Activated T-cell treated with anti-CD3 and anti-CD28 coated beads, Interleukin-2, amount 50 U/mL, for 48 hours (primary cell): ENCODE data around the gene OCA2.
A peak's percentile ranks its signal among the peaks of the same experiment; 100 is the strongest.
"Not testable (repeated sequence)": the region's sequence is repeated elsewhere in the genome, so short reads cannot be mapped to it uniquely, and the experiment has no call there.

ENCODE experiments used
- DNase-seq, 2 experiments: peaks; one replicate each; pipeline ENCODE4 v3.0.0-alpha.2; 2020

OCA2 gene

DNA sequence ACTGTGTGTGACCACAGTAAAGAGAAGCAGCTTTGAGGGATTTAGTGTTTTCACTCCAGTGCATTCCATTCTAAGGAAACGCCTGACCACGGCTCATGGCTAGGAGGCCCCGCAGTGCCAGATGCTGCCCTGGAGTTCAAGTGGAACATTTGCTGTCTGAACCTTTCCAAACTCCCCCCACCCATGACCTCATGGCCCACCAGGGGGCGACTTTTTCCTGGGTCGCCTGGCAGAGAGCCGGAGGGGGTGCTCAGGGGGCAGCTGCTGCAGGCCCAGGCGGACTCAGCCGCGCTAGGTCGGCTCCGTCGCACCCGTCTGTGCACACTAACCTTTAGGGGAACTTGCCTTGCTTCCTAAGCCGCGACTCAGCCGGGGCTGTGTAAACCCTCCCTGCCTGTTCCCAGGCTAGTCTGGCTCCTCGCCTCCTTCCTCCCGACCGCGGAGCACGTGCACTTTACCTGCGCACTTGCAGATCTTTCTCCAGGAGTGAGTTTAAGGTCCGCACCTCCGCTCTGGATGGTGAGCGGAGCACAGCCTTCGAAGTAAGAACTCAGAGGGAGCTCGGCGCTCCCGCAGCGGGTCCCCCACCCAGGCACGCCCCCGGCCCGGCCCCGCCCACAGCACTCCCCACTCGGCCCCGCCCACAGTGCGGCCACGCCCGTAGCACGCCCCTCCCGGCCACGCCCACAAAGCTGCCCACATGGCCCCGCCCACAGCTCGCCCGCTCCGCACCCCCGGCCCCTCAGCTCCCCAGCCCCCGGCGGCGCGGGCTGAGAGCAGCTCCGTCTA lies at the start of gene OCA2:
Gene OCA2 (minus strand): TSS at position 550 of the 789 bp plus-strand sequence. CDS start 17,441 bp downstream, outside the sequence.
- DNase-seq, result peak; percentile 75

DNA sequence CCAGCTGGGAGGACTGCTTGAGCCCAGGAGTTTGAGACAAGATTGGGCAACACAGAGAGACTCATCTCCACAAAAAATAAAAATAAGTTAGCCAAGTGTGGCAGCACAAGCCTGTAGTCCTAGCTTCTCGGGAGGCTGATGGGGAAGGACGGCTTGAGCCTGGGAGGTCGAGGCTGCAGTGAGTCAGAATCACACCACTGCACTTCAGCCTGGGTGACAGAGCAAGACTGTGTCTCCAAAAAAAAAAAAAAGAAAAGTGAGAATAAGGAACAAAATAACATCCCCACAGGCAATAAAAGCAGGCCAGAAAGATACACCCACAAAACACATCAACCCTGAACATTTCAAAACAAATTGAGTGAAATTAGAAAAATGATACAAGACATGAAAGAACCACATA lies 48.7 kb upstream of the OCA2 start:
- DNase-seq, result no peak

DNA sequence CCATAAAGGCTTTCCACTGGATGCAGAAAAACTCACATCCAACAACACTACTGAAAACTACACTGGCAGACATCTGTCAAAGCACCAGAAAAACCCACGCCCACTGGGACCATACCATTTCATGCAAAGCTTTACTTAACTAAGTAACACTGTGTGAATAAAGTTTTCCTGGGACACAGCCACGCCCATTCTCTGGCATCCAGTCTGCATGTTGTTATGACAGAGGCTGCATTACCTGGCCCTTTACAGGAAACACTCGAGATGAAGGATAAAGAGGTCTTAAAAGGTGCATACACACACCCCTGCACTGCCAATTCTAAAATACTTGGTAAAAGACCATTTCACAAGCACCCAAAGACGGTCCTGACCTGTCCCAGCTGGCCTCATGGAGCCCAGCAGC lies 46.3 kb upstream of the OCA2 start:
- DNase-seq, result not testable (repeated sequence)

DNA sequence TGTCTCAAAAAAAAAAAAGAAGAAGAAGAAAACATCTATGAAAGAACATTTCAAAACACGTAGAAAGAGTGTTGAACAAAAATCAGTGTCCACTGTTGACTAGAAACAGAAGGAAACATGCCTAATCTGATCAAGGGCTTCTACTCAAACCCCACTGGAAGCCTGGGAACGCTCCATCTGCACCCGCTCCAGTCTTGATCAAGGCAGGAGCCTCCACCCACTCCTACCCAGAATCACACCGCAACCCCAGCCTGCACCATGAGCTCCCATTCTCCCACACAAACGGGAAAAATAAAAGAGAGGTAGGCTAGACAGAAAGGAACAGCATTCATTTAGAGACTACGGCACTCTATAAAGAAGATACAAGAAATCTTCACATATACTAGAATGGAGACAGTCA lies 40.9 kb upstream of the OCA2 start:
- DNase-seq, result no peak

DNA sequence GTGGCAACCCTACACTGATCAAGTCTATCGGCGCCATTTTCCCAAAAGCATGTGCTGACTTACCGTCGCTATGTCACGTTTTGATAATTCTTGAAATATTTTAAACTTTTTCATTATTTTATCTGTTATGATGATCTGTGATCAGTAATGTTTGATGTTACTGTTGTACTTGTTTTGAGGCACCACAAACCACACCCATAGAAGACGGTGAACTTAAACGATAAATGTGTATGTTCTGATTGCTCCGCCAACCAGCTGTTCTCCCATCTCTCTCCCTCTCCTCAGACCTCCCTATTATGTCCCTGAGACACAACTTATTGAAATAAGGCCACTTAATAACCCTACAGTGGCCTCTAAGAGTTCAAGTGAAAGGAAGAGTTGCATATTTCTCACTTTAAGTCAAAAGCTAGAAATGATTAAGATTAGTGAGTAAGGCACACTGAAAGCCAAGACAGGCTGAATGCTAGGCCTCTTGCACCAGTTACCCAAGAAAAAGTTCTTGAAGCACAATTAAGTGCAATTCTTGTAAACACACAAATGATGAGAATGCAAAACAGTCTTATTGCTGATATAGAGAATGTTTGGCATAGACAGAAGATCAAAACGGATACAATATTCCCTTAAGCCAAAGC lies 38.4 kb upstream of the OCA2 start:
- DNase-seq, result not testable (repeated sequence)

DNA sequence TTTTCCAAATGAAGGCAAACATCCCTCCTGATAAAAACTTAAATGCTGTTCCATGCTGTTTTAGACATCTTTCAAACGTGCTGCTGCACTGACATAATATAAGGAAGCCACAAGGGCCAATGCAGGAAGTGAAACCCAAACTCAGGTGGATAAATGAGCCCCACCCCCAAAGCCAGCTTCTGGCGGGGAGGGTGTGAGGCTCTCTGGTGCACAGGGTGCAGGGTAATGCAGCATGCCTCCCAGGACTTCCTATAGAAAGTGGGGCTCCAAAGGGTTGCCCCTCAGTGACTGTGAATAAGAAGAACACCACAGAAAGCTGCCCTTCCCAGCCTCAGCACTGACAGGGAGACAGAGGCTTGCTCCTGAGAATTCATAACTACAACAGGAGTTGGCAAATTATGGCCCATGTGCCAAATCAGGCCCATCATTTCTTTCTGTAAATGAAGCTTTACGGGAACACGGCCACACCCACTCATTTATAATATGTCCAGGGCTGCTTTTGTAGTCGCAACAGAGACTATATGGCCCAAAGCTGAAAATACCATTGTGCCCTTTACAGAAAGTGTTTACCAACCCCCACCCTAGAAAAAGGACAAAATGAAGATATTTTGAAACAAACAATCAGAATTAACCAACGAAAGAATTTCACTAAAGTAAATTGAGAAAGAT lies 37.3 kb upstream of the OCA2 start:
- DNase-seq, result peak; percentile 29 to 31

DNA sequence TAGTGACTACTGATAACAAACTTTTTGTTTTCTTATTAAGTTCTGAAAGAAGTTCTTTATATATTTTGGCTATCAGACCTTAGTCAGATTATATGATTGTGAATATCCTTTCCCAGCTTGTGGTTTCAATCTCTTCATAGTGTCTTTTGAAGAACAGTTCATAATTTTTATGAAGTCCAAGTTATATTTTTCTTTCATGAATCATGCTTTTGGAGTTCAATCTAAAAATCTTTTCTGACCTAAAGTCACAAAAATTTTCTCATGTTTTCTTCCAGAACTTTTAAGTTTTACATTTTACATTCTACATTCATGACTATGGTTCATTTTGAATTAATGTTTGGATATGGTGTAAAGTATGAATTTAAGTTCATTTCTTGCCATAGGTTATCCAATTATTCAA lies 34.2 kb upstream of the OCA2 start:
- DNase-seq, result no peak

DNA sequence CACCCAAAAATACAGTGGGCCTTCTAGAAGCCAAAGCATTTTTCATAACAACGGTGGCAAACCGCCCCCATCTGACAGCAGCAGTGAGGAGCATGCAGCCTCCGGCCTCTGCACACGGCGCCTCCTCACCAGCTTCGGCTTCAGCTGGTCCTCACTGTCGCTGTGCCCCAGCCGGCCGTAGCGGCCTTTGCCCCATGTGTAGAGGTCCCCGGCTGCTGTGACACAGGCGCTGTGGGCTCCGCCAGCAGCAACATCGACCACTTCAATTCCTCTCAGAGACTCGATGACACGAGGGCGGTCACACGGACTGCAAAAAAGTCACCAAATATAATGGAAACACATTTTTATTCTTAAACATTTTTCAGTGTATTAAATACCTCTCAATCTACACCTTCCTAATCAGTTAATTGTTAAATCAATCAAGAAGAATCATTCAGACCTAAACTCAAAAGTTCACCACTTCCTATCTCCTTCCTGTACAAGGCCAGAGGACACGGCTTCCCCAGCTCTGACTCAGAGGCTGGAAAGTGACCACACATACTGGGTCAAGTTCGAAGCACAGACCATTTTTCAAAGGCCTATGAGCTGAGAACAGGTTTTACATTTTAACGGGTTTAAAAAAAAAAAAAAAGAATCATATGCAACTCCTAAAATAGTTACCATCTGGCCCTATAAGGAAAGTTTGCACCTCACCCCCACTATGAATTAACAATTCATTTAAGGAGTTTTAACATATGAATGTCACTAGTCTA lies 33.6 kb upstream of the OCA2 start:
- no peak for DNase-seq

DNA sequence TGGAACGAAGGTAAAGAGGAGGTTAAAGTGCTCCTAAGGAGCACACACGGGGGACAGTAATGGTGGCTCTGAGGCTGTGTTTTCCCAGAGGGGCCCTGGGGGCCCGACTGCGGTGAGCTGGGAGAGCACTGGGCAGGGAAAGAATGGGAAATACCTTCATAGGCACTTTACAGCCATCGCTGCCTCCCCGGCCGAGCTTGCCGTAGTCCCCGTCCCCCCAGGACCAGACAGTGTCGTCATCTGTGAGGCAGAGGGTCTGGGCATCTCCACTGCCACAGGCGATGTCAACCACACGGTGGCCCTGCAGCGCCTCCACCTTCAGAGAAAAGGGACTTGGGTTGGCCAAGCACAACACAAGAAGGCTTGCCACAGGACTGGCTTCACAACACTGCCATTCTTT lies 32.8 kb upstream of the OCA2 start:
- no peak for DNase-seq

DNA sequence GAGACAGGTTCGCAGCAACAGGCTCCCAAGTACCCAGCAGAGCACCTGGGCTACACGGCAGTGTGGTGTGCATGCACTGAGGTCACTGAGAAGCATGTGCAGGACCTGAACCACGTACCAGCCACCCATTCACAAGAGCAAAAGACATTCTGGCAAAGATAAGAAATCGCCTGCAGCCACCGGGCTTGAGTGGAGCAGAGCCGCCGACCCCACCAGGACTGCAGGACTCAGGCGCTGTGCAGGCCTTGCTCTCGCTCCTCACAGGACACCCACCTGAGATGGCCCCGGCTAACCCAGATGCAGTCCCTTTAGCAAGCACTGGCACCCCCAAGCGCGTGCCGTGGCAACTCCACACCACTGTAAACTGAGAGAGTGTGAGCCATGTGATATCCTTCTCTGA lies 32.3 kb upstream of the OCA2 start:
- DNase-seq, result no peak

DNA sequence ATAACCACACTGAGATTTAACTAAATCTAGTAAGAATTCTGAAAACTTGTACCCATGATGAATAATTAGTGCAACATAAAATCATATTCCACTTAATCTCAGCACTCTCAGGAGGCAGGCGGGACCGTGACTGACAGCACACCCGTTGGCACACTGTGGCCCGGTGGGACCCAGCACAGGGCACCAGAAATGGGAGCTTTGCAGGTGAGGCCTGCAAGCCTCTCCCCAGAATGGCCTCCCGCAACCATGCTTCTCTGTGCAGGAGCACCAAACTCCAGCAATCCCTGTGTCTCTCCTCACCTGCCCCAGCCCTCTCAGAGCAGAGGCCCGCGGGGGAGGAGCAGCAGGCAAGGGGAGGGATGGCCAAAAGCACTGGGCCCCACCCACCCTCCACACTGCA lies 31.5 kb upstream of the OCA2 start:
- no peak for DNase-seq

DNA sequence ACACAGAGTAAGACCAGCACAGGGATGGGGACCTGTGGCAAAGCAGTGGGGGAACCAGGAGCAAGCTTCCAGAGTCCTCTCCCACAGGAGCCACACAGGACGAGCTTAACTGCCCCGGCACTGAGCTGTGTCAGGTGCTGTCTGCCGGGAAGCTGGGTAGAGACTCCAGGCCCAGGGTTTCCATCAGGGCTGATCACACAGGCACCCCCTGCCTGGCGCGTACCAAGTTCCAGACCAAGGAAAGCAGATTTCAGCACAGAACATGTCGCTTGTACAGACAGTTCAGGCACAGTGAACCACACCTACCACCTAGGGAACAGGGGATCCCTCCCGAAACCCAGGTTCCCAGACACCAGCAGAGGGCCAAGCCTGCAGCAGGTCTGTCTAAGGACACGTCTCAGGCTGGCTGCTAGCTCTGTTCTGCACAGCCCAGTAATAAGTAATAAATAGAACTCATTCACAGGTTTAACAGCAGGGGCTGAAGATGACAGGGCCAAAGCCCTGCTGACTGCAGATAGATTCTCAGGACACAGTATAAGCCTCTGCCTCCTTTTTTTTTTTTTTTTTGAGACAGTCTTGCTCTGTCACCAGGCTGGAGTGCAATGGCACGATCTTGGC lies 30.2 kb upstream of the OCA2 start:
- DNase-seq, result no peak

DNA sequence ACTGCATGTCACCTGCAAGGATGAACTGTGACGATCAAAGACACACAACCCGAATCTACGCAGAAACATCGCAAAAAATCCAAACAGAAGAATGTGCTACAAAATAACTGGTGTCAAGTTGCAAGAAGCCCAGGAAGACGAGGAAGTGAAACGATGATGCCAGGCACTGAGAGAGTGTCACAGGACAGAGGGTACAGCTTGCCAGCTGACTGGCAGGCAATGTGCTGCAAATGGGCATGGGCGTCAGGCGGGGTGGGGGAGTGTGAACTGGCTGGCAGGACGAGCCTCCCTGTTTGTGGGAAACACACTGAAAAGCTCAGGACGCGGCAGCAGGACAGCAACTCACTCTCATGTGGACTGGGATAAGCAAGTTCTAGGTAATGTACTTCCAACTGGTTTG lies 28.9 kb upstream of the OCA2 start:
- no peak for DNase-seq

DNA sequence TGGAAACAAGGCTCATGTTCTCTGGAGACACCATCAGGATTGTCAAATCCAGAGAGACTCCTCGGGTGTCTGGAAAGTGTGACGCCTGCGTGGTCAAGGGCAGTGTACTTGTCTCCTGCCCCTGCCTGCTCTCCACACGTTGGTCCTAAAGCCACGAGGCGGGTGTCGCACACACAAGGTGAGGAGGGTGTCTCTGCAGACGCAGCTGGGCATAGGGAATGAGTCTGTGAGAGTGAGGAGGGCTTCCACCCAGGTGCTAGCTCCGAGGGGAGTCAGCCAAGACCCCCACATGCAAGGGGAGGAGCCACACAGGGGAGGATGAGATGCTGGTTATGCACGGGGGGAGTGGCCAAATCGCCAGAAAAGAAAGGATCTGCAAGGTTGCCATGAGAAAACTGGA lies 27.9 kb upstream of the OCA2 start:
- DNase-seq, result no peak

DNA sequence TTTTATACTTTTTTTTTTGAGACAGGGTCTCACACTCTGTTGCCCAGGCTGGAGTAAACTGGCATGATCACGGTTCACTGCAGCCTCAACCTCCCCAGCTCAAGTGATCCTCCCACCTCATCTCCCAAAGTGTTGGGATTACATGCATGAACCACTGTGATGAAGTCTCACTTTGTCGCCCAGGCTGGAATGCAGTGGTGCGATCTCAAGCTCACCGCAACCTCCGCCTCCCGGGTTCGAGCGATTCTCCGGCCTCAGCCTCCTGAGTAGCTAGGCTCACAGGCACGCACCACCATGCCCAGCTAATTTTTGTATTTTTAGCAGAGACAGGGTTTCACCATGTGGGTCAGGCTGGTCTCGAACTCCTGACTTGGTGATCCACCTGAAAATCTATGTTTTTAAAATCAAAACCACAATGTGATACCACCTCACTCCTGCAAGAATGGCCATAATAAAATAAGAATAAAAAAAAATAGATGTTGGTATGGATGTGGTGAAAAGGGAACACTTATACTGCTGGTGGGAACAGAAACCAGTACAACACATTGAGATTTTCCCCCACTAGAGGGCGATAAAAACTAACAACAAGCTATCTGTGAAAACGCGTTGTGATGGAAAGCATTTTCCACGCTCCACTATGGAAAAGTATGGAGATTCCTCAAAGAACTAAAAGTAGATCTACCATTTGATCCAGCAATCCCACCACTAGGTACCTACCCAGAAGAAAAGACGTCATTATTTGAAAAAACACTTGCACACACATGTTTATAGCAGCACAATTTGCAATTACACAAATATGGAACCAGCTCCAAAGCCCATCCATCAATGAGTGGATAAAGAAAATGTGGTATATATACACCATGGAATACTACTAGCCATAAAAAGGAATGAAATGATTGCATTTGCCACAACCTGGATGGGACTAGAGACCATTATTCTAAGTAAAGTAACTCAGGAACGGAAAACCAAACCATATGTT lies 26.8 kb upstream of the OCA2 start:
- no peak for DNase-seq

DNA sequence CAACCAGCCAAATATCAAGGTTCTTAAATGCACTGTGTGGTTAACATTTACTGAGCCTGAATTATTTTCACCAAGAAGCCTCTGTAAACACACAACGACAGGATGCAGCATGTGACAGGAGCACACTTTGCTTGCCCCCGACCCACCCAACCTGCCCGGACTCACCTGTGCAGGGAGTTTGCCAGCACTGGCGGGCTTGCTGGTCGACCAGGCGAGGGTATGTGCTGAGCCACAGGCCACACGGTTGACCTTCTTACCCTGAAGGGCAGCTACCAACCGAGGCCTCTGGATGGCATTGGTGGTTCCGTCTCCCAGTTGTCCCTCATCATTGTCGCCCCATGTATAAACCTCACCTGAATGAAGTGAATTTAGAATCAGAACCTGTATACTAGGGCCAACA lies 25.7 kb upstream of the OCA2 start:
- no peak for DNase-seq

DNA sequence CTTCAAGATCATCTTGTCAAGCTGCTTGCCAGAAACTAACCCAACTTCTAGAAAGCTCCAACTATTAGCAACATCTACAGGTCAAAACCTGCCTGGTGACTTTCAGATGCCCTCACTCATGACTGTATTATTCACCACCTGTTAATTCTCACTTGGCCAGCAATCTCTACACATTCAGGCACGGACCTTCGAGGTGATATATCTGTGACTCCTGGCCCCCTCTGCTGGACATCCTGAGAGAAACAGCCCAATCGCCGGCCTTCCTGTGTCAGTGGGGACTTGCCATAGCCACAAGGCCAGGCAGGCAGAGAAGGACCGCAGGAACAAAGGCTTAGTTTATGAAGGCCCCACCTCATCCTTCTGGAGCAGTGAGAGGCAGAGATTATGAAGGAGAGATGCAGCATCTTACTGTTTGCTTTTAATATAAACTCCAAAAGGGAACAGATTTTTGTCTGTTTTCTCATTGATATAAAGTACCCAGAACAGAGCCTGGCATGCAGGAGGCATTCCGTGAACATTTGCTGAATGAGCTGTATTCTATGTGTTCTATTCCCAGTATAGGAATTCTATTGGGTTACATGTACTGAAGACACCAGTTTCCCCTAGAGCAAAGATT lies 24.4 kb upstream of the OCA2 start:
- DNase-seq, result peak; percentile 59 to 69

DNA sequence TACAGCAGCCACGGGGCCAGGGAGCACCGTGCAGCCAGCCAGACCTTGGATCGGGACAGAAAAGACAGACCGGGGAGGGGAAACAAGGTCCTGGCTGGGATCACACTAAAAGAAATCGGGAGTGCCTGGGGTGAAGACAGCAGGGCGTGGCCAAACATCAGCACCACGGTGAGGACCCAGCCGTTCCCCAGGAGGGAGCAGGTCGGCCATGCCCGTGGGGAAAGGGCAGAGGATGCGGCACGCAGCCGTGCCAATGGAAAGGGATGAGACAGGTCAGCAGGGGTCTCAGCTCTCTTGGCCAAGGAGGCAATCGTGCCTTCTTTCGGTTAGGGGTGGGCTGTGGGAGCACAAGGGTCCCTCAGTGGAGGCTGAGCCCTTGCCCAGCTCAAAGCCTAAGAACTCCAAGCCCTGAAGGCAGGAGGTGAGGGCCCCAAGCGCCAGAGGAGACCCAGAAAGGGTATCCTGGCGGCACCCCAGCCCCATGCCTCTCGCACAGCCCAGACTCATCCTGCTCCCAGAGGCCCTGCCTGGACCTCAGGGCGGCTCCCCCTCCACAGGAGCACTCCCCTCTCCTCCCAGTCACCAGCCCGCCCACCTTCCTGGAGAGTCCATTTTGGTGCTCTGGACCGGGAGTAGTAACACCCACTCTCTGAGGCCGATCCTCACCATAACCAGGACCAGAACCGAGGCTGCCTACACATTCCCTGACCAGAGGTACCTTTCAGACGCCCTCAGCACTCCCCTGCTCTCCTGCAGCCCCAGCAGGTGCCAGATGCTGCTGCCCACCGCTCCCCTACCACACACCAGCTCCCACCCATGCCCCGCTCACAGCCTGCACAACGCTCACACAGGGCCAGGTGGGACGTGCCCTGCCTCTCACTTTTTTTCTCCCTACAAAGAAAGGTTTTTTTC lies 23.2 kb upstream of the OCA2 start:
- no peak for DNase-seq

DNA sequence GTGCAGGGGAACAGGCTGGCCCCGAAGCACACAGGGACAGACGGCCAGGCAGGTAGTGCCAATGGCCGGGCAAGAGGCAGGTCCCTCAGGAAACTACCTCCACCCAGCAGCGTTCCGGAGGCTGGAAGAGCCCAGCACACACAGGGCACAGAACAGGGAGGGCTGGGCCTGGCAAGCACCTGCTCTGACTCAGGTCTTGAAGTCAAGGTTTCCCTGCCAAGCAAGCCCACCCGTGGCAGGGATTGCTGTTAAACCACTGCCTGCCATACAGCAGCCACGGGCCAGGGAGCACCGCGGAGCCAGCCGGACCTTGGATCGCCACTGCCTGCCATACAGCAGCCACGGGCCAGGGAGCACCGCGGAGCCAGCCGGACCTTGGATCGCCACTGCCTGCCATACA lies 22.5 kb upstream of the OCA2 start:
- not testable (repeated sequence) for DNase-seq

DNA sequence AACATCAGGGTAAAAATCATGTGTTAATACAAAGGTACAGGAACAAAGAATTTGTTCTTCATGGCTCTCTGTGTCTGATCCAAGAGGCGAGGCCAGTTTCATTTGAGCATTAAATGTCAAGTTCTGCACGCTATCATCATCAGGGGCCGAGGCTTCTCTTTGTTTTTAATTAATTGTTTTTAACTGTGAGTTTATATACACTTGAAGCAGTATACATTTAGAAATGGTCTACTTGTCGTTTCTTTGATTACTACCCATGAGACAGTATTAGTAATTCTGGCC lies 21.2 kb upstream of the OCA2 start:
- DNase-seq, result no peak
